Trophoblast cell (in vitro differentiated cells and primary cell): ENCODE data around the gene MMP15.

Source experiments
- DNase-seq, 2 donors: peaks; one replicate each; pipeline ENCODE4 v3.0.0-alpha.2; 2016
- H2AFZ ChIP-seq: 2 replicates; pipeline ENCODE4 v1.6.1; 2013; ENCODE audit warnings: low read length, moderate library complexity, mild to moderate bottlenecking; ENCODE audit not compliant: insufficient read depth, poor library complexity
- H2AK5ac ChIP-seq: 2 replicates; pipeline ENCODE4 v1.6.1; 2013; ENCODE audit warnings: mild to moderate bottlenecking, low read length
- H2BK120ac ChIP-seq: 2 replicates; pipeline ENCODE4 v1.6.1; 2013; ENCODE audit warnings: low read length, mild to moderate bottlenecking, moderate library complexity; ENCODE audit not compliant: insufficient read depth, poor library complexity
- H2BK12ac ChIP-seq: 2 replicates; pipeline ENCODE4 v1.6.1; 2013; ENCODE audit warnings: mild to moderate bottlenecking, low read length, moderate library complexity
- H2BK5ac ChIP-seq: 2 replicates; pipeline ENCODE4 v1.6.1; 2013; ENCODE audit warnings: low read length, low read depth, moderate library complexity, mild to moderate bottlenecking; ENCODE audit not compliant: poor library complexity
- H3K14ac ChIP-seq: 2 replicates; pipeline ENCODE4 v1.6.1; 2013; ENCODE audit warnings: mild to moderate bottlenecking, low read length
- H3K18ac ChIP-seq: 2 replicates; pipeline ENCODE4 v1.6.1; 2013; ENCODE audit warnings: mild to moderate bottlenecking, low read length
- H3K23ac ChIP-seq: 2 replicates; pipeline ENCODE4 v1.6.1; 2013; ENCODE audit warnings: low read length
- H3K27ac ChIP-seq: 2 replicates; pipeline ENCODE4 v1.5.1; 2013; ENCODE audit warnings: low read depth, mild to moderate bottlenecking, inconsistent platforms, low read length, moderate library complexity
- H3K27me3 ChIP-seq: 2 replicates; pipeline ENCODE4 v1.6.1; 2013; ENCODE audit warnings: inconsistent platforms, mild to moderate bottlenecking, low read length, moderate library complexity; ENCODE audit not compliant: insufficient read depth
- H3K36me3 ChIP-seq, 2 experiments: 1 replicate in 1 of 2; 2 replicates in 1 of 2; pipeline ENCODE4 v1.6.1; 2013; ENCODE audit warnings: low read length in 2 of 2, mild to moderate bottlenecking in 2 of 2, moderate library complexity in 1 of 2; ENCODE audit not compliant: insufficient read depth in 2 of 2, control insufficient read depth in 1 of 2
- H3K4ac ChIP-seq: 2 replicates; pipeline ENCODE4 v1.6.1; 2013; ENCODE audit warnings: low read depth, mild to moderate bottlenecking, low read length, moderate library complexity
- H3K4me1 ChIP-seq, 2 experiments: 1 replicate in 1 of 2; 2 replicates in 1 of 2; pipeline ENCODE4 v1.6.1; 2013; ENCODE audit warnings: low read length in 2 of 2, mild to moderate bottlenecking in 2 of 2, moderate library complexity in 1 of 2; ENCODE audit not compliant: insufficient read depth in 2 of 2, control insufficient read depth in 1 of 2
- H3K4me2 ChIP-seq: 2 replicates; pipeline ENCODE4 v1.6.1; 2013; ENCODE audit warnings: inconsistent platforms, mild to moderate bottlenecking, low read length, moderate library complexity
- H3K4me3 ChIP-seq: 2 replicates; pipeline ENCODE4 v1.5.1; 2013; ENCODE audit warnings: mild to moderate bottlenecking, low read depth, low read length, inconsistent platforms
- H3K79me1 ChIP-seq: one replicate; pipeline ENCODE4 v1.6.1; 2013; ENCODE audit warnings: low read length
- H3K79me2 ChIP-seq: 2 replicates; pipeline ENCODE4 v1.6.1; 2013; ENCODE audit warnings: low read length, mild to moderate bottlenecking; ENCODE audit not compliant: control insufficient read depth, insufficient read depth, poor library complexity
- H3K9ac ChIP-seq: 2 replicates; pipeline ENCODE4 v1.6.1; 2013; ENCODE audit warnings: mild to moderate bottlenecking, low read length
- H3K9me3 ChIP-seq: 2 replicates; pipeline ENCODE4 v1.6.1; 2013; ENCODE audit warnings: low read depth, mild to moderate bottlenecking, control low read depth, inconsistent platforms, low read length; ENCODE audit not compliant: insufficient read depth
- H4K12ac ChIP-seq: 2 replicates; pipeline ENCODE4 v1.6.1; 2013; ENCODE audit warnings: low read depth, mild to moderate bottlenecking, low read length, moderate library complexity
- H4K8ac ChIP-seq: 2 replicates; pipeline ENCODE4 v1.6.1; 2013; ENCODE audit warnings: low read depth, mild to moderate bottlenecking, low read length, moderate library complexity
- H4K91ac ChIP-seq: one replicate; pipeline ENCODE4 v1.6.1; 2013; ENCODE audit warnings: low read depth, mild to moderate bottlenecking, low read length, moderate library complexity
- WGBS: extraction: QIAGEN DNeasy Blood & Tissue Kit; methylation state at CpG from one replicate; pipeline ENCODE4 v1.1.7; 2013; ENCODE audit warnings: missing lambda C conversion rate; ENCODE audit not compliant: insufficient read length, insufficient coverage; ENCODE audit errors: extremely low coverage; 5-methylcytosine and 5-hydroxymethylcytosine counted together

Gene MMP15

DNA sequence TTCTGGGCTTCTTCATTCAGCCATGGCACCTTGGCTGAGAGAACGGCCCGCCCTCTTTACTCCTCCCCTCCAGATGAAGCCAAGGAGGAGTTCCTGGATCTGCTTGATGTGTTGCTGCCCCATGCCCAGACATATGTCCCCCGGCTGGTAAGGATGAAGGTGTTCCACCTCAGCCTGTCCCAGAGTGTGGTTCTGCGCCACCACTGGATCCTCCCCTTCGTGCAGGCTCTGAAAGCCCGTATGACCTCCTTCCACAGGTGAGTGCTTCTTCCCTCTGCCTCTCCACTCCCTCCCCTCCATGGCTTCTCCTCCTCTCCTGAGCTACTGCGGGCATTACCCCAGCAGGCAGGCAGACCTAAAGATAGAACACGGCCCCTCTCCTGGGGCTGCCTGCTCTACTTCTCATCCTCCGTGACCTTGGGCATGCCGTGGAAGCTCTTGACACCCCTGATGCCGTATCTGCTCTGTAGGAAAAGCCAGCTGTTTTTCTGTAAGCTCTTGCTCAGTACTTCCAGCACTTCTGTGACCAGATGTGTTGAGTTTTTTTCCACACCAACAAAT is 15.6 kb upstream of the MMP15 start:
- Histone ChIP-seq H3K27ac (no peak overlapping the region), H3K9ac (no peak overlapping the region), H3K18ac (no peak overlapping the region), H3K79me2 (no peaks in the 10 kb centered on the region), H3K4me2 (no peak overlapping the region), H4K91ac (no peak overlapping the region), H4K8ac (no peak overlapping the region), H2BK5ac (no peak overlapping the region), H3K23ac (no peak overlapping the region), H3K79me1 (peaks cover 6% of the 10 kb centered on the region), H4K12ac (no peak overlapping the region), H3K4me3 (no peak overlapping the region), H3K27me3 (no peaks in the 10 kb centered on the region), H3K14ac (no peak overlapping the region), H3K36me3 (peaks cover 15 to 22% of the 10 kb centered on the region in 2 experiments), H2BK120ac (no peak overlapping the region), H3K4ac (no peak overlapping the region), H2BK12ac (no peak overlapping the region), H2AK5ac (no peak overlapping the region), H3K9me3 (no peaks in the 10 kb centered on the region), H3K4me1 (peaks cover 16 to 22% of the 10 kb centered on the region in 2 experiments), H2AFZ (no peak overlapping the region)
- WGBS, result no CpG with 5 or more reads among the region's 11 CpGs
- DNase-seq, result no peak

DNA sequence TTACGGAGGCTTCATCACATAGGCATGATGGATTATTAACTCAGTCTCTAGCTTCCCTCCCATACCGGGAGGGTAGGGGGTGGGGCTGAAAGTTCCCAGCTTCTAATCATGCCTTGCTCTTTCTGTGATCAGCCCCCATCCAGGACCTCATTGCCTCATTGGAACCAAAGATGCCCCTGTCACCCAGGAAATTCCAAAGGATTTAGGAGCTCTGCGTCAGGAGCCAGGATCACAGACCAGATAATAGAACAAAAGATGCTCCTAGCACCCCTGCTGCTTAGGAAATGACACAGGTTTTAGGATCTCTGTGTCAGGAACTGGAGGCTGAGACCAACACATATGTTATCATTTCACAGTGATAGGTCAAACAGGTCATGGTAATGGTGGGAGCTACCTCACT is 14.7 kb upstream of the MMP15 start:
- H3K4me2 ChIP-seq, result no peak overlapping the region
- H3K14ac ChIP-seq, result no peak overlapping the region
- H3K79me2 ChIP-seq, result no peaks in the 10 kb centered on the region
- H2BK5ac ChIP-seq, result no peak overlapping the region
- H3K27me3 ChIP-seq, result no peaks in the 10 kb centered on the region
- no peak overlapping the region for H2AFZ ChIP-seq
- H3K79me1 ChIP-seq, result peaks cover 6% of the 10 kb centered on the region
- no peak overlapping the region for H3K4me3 ChIP-seq
- no peak overlapping the region for H2AK5ac ChIP-seq
- peaks cover 16 to 22% of the 10 kb centered on the region in 2 experiments for H3K4me1 ChIP-seq
- no peak overlapping the region for H3K9ac ChIP-seq
- no peak overlapping the region for H3K27ac ChIP-seq
- no peaks in the 10 kb centered on the region for H3K9me3 ChIP-seq
- no peak overlapping the region for H3K18ac ChIP-seq
- H3K36me3 ChIP-seq, result peaks cover 14 to 21% of the 10 kb centered on the region in 2 experiments
- H2BK120ac ChIP-seq, result no peak overlapping the region
- no peak overlapping the region for H4K91ac ChIP-seq
- H4K8ac ChIP-seq, result no peak overlapping the region
- no peak overlapping the region for H3K4ac ChIP-seq
- no CpG with 5 or more reads among the region's 3 CpGs for WGBS
- no peak overlapping the region for H2BK12ac ChIP-seq
- H3K23ac ChIP-seq, result no peak overlapping the region
- no peak overlapping the region for H4K12ac ChIP-seq
- no peak for DNase-seq

DNA sequence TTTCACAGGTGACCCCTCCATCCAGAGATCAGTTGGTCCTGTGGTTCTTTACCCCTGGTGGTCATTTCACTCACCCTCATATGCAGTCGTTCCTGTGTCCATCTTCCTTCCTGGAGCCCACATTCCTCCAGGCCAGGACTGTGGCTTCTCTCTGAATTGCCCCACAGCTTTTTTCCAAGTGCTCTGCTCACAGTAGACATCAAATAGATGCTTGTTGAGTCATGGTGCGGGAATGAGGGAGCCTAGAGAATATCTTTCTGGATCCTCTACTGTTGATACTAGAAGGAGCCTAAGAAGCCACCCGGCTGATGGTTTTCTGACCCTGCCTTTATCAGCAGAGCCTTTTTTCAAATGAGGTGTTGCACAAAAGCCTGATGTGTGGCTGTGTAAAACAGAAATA is 13.9 kb upstream of the MMP15 start:
- H4K8ac ChIP-seq, result no peak overlapping the region
- peak overlapping the region; percentile 76 for H2BK12ac ChIP-seq
- no peak overlapping the region for H2AFZ ChIP-seq
- H3K14ac ChIP-seq, result no peak overlapping the region
- H3K79me1 ChIP-seq, result peaks cover 6% of the 10 kb centered on the region
- no peaks in the 10 kb centered on the region for H3K9me3 ChIP-seq
- H3K79me2 ChIP-seq, result no peaks in the 10 kb centered on the region
- no CpG with 5 or more reads among the region's 3 CpGs for WGBS
- H4K12ac ChIP-seq, result no peak overlapping the region
- peak overlapping the region; percentile 80 for H3K27ac ChIP-seq
- no peak overlapping the region for H2AK5ac ChIP-seq
- no peak overlapping the region for H3K23ac ChIP-seq
- peak overlapping the region; percentile 18 for H2BK5ac ChIP-seq
- peak overlapping the region; percentile 46 for H3K4me2 ChIP-seq
- peaks cover 12 to 21% of the 10 kb centered on the region in 2 experiments for H3K36me3 ChIP-seq
- H3K18ac ChIP-seq, result no peak overlapping the region
- no peak overlapping the region for H3K4ac ChIP-seq
- no peaks in the 10 kb centered on the region for H3K27me3 ChIP-seq
- no peak overlapping the region for H2BK120ac ChIP-seq
- no peak overlapping the region for H3K9ac ChIP-seq
- DNase-seq, result peak; percentile 19 to 56
- H3K4me1 ChIP-seq, result peaks cover 16 to 22% of the 10 kb centered on the region in 2 experiments
- H3K4me3 ChIP-seq, result no peak overlapping the region
- no peak overlapping the region for H4K91ac ChIP-seq

DNA sequence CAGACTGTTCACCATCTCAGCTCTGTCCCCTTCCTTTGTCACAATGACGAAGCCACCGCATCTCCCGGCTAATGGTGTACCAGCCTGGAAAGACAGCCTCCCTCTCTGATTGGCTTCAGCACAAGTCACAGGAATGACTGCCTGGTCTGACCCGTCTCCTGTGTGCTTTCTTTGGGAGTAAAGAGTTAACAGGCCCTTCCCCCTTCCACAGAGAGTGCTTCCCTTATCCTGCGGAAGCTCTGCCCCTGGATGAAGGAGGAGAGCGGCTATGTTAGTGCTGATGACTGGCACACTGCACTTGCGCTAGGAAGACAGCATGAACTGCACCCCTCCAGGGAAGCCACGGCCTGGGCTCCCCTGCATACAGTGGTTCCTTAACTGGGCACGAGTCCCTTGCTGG is 13.1 kb upstream of the MMP15 start:
- H3K18ac ChIP-seq, result peak overlapping the region; percentile 38
- H3K79me2 ChIP-seq, result no peaks in the 10 kb centered on the region
- H3K9me3 ChIP-seq, result no peaks in the 10 kb centered on the region
- no peak for DNase-seq
- H2BK12ac ChIP-seq, result peak overlapping the region; percentile 10
- WGBS, result no CpG with 5 or more reads among the region's 9 CpGs
- peaks cover 10 to 22% of the 10 kb centered on the region in 2 experiments for H3K36me3 ChIP-seq
- peak overlapping the region; percentile 16 for H3K14ac ChIP-seq
- H3K4me2 ChIP-seq, result no peak overlapping the region
- no peak overlapping the region for H2AFZ ChIP-seq
- H3K4ac ChIP-seq, result no peak overlapping the region
- peaks cover 6% of the 10 kb centered on the region for H3K79me1 ChIP-seq
- no peak overlapping the region for H3K23ac ChIP-seq
- peak overlapping the region; percentile 6 for H2BK5ac ChIP-seq
- H4K91ac ChIP-seq, result peak overlapping the region; percentile 8
- H2BK120ac ChIP-seq, result no peak overlapping the region
- H4K12ac ChIP-seq, result no peak overlapping the region
- H3K4me3 ChIP-seq, result no peak overlapping the region
- no peaks in the 10 kb centered on the region for H3K27me3 ChIP-seq
- peaks cover 16 to 22% of the 10 kb centered on the region in 2 experiments for H3K4me1 ChIP-seq
- no peak overlapping the region for H4K8ac ChIP-seq
- H3K27ac ChIP-seq, result peak overlapping the region; percentile 80
- H2AK5ac ChIP-seq, result no peak overlapping the region
- no peak overlapping the region for H3K9ac ChIP-seq
